ENCODE measurements around the gene NSL1. TPM values are rescaled to one million over a fixed set of nuclear protein-coding genes. Genes with fewer than 3 reads are reported as not detected.
"Not testable (repeated sequence)": the region's sequence is repeated elsewhere in the genome, so short reads cannot be mapped to it uniquely, and the experiment has no call there.

Gene NSL1
- total RNA-seq, 1 experiment from 2014 or later = 45.6 TPM

DNA sequence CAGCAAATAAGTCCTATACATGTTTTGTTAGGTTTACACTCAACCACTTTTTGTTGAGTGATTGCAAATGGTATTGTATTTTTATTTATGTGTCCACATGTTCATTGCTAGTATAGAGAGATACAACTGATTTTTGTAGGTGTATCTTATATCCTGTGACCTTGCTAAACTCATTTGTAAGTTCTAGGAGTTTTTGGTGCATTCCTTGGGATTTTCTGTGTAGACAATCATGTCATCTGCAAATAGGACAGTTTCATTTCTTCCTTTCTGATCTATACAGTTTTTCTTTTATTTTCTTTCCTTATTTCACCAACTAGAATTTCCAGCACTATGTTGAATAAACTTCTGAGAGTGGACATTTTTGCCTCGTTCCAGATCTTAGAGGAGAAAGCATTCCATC is 75.4 kb downstream of the NSL1 start:
- peaks cover 22% of the 10 kb centered on the region for H3K27me3 Mint-ChIP-seq (ENCODE audit: insufficient read depth, unreplicated experiment)
- Histone ChIP-seq H3K27me3 (replicated peaks; ENCODE audit: control insufficient read depth, insufficient read depth, low read length) (no peaks in the 10 kb centered on the region; the same call in 1 of the 2 replicates), H3K4me3 (ENCODE audit: low read depth, low read length) (no peak overlapping the region), H3K36me3 (ENCODE audit: control insufficient read depth, insufficient read depth, low read length) (no peaks in the 10 kb centered on the region), H3K4me1 (peaks cover 2% of the 10 kb centered on the region), H3K9me3 (no peaks in the 10 kb centered on the region)
- ChIA-PET POLR2A (no interaction called here), CTCF (no interaction called here)
- BruUV-seq (replicated peaks) = no TSS peak
- TF ChIP-seq, protein P1, sequence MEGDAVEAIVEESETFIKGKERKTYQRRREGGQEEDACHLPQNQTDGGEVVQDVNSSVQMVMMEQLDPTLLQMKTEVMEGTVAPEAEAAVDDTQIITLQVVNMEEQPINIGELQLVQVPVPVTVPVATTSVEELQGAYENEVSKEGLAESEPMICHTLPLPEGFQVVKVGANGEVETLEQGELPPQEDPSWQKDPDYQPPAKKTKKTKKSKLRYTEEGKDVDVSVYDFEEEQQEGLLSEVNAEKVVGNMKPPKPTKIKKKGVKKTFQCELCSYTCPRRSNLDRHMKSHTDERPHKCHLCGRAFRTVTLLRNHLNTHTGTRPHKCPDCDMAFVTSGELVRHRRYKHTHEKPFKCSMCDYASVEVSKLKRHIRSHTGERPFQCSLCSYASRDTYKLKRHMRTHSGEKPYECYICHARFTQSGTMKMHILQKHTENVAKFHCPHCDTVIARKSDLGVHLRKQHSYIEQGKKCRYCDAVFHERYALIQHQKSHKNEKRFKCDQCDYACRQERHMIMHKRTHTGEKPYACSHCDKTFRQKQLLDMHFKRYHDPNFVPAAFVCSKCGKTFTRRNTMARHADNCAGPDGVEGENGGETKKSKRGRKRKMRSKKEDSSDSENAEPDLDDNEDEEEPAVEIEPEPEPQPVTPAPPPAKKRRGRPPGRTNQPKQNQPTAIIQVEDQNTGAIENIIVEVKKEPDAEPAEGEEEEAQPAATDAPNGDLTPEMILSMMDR (IDR thresholded peaks at IDR 0.05; ENCODE audit: insufficient read depth in 1 of 2, low read depth in 1 of 2, low read length in 1 of 2, severe bottlenecking in 1 of 2, unreplicated experiment in 1 of 2) = no peak
- no peak overlapping the region for H3K4me3 Mint-ChIP-seq (ENCODE audit: unreplicated experiment)
- no peaks in the 10 kb centered on the region for H3K4me1 Mint-ChIP-seq (ENCODE audit: low read depth, unreplicated experiment)
- H3K27ac Mint-ChIP-seq (ENCODE audit: unreplicated experiment) = no peak overlapping the region
- no peak for DNase-seq
- intact Hi-C loops (cut with micrococcal nuclease; ENCODE audit: unreplicated experiment) = no loop called here
- H3K9me3 Mint-ChIP-seq (ENCODE audit: unreplicated experiment) = no peaks in the 10 kb centered on the region
- H3K36me3 Mint-ChIP-seq (ENCODE audit: insufficient read depth, unreplicated experiment) = no peaks in the 10 kb centered on the region

DNA sequence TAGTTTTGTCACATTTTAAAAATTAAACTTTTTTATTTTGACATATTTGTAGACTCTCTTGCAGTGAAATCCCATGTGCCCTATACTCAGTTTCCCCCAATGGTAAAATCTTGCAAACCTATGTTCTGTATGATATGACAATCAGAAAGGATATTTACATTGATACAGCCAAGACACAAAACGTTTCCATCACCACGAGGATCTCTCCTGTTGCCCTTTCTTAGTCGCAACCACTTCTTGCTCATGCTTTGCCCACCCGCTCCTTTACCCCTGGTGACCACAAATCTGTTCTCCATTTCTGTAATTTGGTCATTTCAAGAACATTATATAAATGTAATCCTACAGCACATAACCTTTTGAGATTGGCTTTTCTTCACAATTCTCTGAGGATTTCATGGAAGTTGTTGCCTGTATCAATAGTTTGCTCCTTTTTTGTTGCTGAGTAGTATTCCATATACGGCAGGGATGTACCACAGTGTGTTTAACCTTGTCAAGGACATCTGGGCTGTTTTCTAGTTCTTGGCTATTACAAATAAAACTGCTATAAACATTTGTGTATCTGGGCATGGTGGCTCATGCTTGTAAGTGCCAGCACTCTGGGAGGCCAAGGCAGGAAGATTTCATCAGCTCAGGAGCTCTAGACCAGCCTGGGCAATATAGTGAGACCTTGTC is 78.0 kb downstream of the NSL1 start:
- no TSS peak for BruUV-seq (replicated peaks)
- H3K27me3 Mint-ChIP-seq (ENCODE audit: insufficient read depth, unreplicated experiment) = peaks cover 22% of the 10 kb centered on the region
- no peak overlapping the region for H3K4me3 ChIP-seq (ENCODE audit: low read depth, low read length)
- H3K27me3 ChIP-seq (replicated peaks; ENCODE audit: control insufficient read depth, insufficient read depth, low read length) = no peaks in the 10 kb centered on the region; the same call in 1 of the 2 replicates
- no peaks in the 10 kb centered on the region for H3K4me1 ChIP-seq
- H3K27ac Mint-ChIP-seq (ENCODE audit: unreplicated experiment) = no peak overlapping the region
- intact Hi-C loops (cut with micrococcal nuclease; ENCODE audit: unreplicated experiment) = no loop called here
- no peaks in the 10 kb centered on the region for H3K9me3 Mint-ChIP-seq (ENCODE audit: unreplicated experiment)
- no peaks in the 10 kb centered on the region for H3K36me3 ChIP-seq (ENCODE audit: control insufficient read depth, insufficient read depth, low read length)
- ChIA-PET POLR2A (no interaction called here), CTCF (no interaction called here)
- H3K9me3 ChIP-seq = no peaks in the 10 kb centered on the region
- TF ChIP-seq, protein P1 (IDR thresholded peaks at IDR 0.05; ENCODE audit: insufficient read depth in 1 of 2, low read depth in 1 of 2, low read length in 1 of 2, severe bottlenecking in 1 of 2, unreplicated experiment in 1 of 2) = no peak
- no peaks in the 10 kb centered on the region for H3K4me1 Mint-ChIP-seq (ENCODE audit: low read depth, unreplicated experiment)
- no peak for DNase-seq
- no peak overlapping the region for H3K4me3 Mint-ChIP-seq (ENCODE audit: unreplicated experiment)
- H3K36me3 Mint-ChIP-seq (ENCODE audit: insufficient read depth, unreplicated experiment) = no peaks in the 10 kb centered on the region

GRCh38 chr1:212712451-212713303 is 78.9 kb downstream of the NSL1 start:
- Mint-ChIP-seq H3K4me3 (ENCODE audit: unreplicated experiment) (no peak overlapping the region), H3K9me3 (ENCODE audit: unreplicated experiment) (no peaks in the 10 kb centered on the region), H3K4me1 (ENCODE audit: low read depth, unreplicated experiment) (no peaks in the 10 kb centered on the region), H3K36me3 (ENCODE audit: insufficient read depth, unreplicated experiment) (no peaks in the 10 kb centered on the region), H3K27me3 (ENCODE audit: insufficient read depth, unreplicated experiment) (peaks cover 17% of the 10 kb centered on the region), H3K27ac (ENCODE audit: unreplicated experiment) (no peak overlapping the region)
- no peak for DNase-seq
- Histone ChIP-seq H3K9me3 (no peaks in the 10 kb centered on the region), H3K4me1 (no peaks in the 10 kb centered on the region), H3K27me3 (replicated peaks; ENCODE audit: control insufficient read depth, insufficient read depth, low read length) (no peaks in the 10 kb centered on the region; the same call in 1 of the 2 replicates), H3K36me3 (ENCODE audit: control insufficient read depth, insufficient read depth, low read length) (no peaks in the 10 kb centered on the region), H3K4me3 (ENCODE audit: low read depth, low read length) (no peak overlapping the region)
- ChIA-PET POLR2A (no interaction called here), CTCF (no interaction called here)
- TF ChIP-seq, protein P1 (IDR thresholded peaks at IDR 0.05; ENCODE audit: insufficient read depth in 1 of 2, low read depth in 1 of 2, low read length in 1 of 2, severe bottlenecking in 1 of 2, unreplicated experiment in 1 of 2) = no peak
- no TSS peak for BruUV-seq (replicated peaks)
- intact Hi-C loops (cut with micrococcal nuclease; ENCODE audit: unreplicated experiment) = no loop called here

- intact Hi-C loops (cut with micrococcal nuclease; ENCODE audit: unreplicated experiment); H3K9me3 Mint-ChIP-seq (ENCODE audit: unreplicated experiment): not testable (repeated sequence)
Observed at GRCh38 chr1:212711974-212712373, 79.6 kb downstream of the NSL1 start.

More at GRCh38 chr1:212711974-212712373, 79.6 kb downstream of the NSL1 start:
- BruUV-seq (replicated peaks); H3K27ac Mint-ChIP-seq (ENCODE audit: unreplicated experiment); H3K4me3 ChIP-seq (ENCODE audit: low read depth, low read length); H3K27me3 ChIP-seq (replicated peaks; ENCODE audit: control insufficient read depth, insufficient read depth, low read length); H3K36me3 Mint-ChIP-seq (ENCODE audit: insufficient read depth, unreplicated experiment); DNase-seq; POLR2A ChIA-PET; H3K4me3 Mint-ChIP-seq (ENCODE audit: unreplicated experiment); H3K4me1 ChIP-seq; H3K4me1 Mint-ChIP-seq (ENCODE audit: low read depth, unreplicated experiment); H3K36me3 ChIP-seq (ENCODE audit: control insufficient read depth, insufficient read depth, low read length); H3K9me3 ChIP-seq; CTCF ChIA-PET: not testable (repeated sequence)
- peaks cover 13% of the 10 kb centered on the region for H3K27me3 Mint-ChIP-seq (ENCODE audit: insufficient read depth, unreplicated experiment)
